OCI-LY1 (cell line): ENCODE results near the gene ZBTB16.

ENCODE experiments used
- H2AFZ ChIP-seq: fragments of 200-600 bp; sonication (generic), shearing (Covaris generic); 2 replicates; pipeline ENCODE4 v1.6.0; 2014; ENCODE audit warnings: antibody characterized with exemption, mild to moderate bottlenecking, low read length
- H3F3A ChIP-seq: fragments of 200-600 bp; sonication (generic), shearing (Covaris generic); 2 replicates; pipeline ENCODE4 v1.6.0; 2014; ENCODE audit warnings: mild to moderate bottlenecking, antibody characterized with exemption, low read length, moderate library complexity; ENCODE audit not compliant: insufficient read depth
- H3K27ac ChIP-seq: fragments of 200-600 bp; sonication (generic); 2 replicates; pipeline ENCODE4 v1.5.1; 2014; ENCODE audit warnings: low read length, mixed run types, mild to moderate bottlenecking, low read depth; ENCODE audit not compliant: poor library complexity, severe bottlenecking
- H3K27me3 ChIP-seq: fragments of 200-600 bp; sonication (generic); 2 replicates; pipeline ENCODE4 v1.6.0; 2014; ENCODE audit warnings: antibody characterized with exemption, mild to moderate bottlenecking, low read length, moderate library complexity; ENCODE audit not compliant: insufficient read depth
- H3K36me3 ChIP-seq: fragments of 200-600 bp; sonication (generic); 2 replicates; pipeline ENCODE4 v1.6.1; 2014; ENCODE audit warnings: mild to moderate bottlenecking, antibody characterized with exemption, low read length, moderate library complexity, mixed read lengths; ENCODE audit not compliant: insufficient read depth
- H3K4me1 ChIP-seq: fragments of 200-600 bp; sonication (generic); 2 replicates; pipeline ENCODE4 v1.5.1; 2014; ENCODE audit warnings: mild to moderate bottlenecking, low read length, moderate library complexity; ENCODE audit not compliant: insufficient read depth, severe bottlenecking
- H3K4me2 ChIP-seq: fragments of 200-600 bp; sonication (generic), shearing (Covaris generic); 2 replicates; pipeline ENCODE4 v1.6.1; 2014; ENCODE audit warnings: low read length
- H3K4me3 ChIP-seq: fragments of 200-600 bp; sonication (generic); 2 replicates; pipeline ENCODE4 v1.5.1; 2014; ENCODE audit warnings: low read length, low read depth, mild to moderate bottlenecking, mixed read lengths; ENCODE audit not compliant: poor library complexity, severe bottlenecking
- H3K79me2 ChIP-seq: fragments of 200-600 bp; shearing (Covaris generic); 2 replicates; pipeline ENCODE4 v1.6.1; 2016; ENCODE audit warnings: mixed run types, low read length, mixed read lengths; ENCODE audit not compliant: insufficient read depth
- H3K9ac ChIP-seq: fragments of 200-600 bp; sonication (generic), shearing (Covaris generic); 2 replicates; pipeline ENCODE4 v1.6.1; 2014; ENCODE audit warnings: mild to moderate bottlenecking, low read length, mixed read lengths
- H3K9me2 ChIP-seq: fragments of 200-600 bp; sonication (generic), shearing (Covaris generic); 2 replicates; pipeline ENCODE4 v1.6.1; 2014; ENCODE audit warnings: low read depth, mild to moderate bottlenecking, low read length, mixed read lengths
- H3K9me3 ChIP-seq: fragments of 200-600 bp; shearing (Covaris generic); 2 replicates; pipeline ENCODE4 v1.6.1; 2014; ENCODE audit warnings: low read length, mixed read lengths
- H4K20me1 ChIP-seq: fragments of 200-600 bp; sonication (generic), shearing (Covaris generic); 2 replicates; pipeline ENCODE4 v1.6.0; 2016; ENCODE audit warnings: mild to moderate bottlenecking, low read length; ENCODE audit not compliant: insufficient read depth
- CTCF ChIP-seq: fragments of 200-600 bp; sonication (generic), shearing (Covaris generic); IDR thresholded peaks from 2 replicates; pipeline ENCODE4 v1.5.1; 2017; ENCODE audit warnings: mild to moderate bottlenecking, antibody characterized with exemption, low read length, moderate library complexity, mixed read lengths
- EZH2 ChIP-seq: fragments of 200-600 bp; sonication (generic), shearing (Covaris generic); IDR thresholded peaks from 2 replicates; pipeline ENCODE4 v1.8.0; 2017; ENCODE audit warnings: borderline replicate concordance, mixed run types, mild to moderate bottlenecking, antibody characterized with exemption, low read length, moderate library complexity, mixed read lengths

The ZBTB16 gene

GRCh38 chr11:114232400-114233059 lies 173.0 kb downstream of the ZBTB16 start:
- no peaks in the 10 kb centered on the region for H3K4me1 ChIP-seq
- no peaks in the 10 kb centered on the region for H3K9me3 ChIP-seq
- no peaks in the 10 kb centered on the region for H3F3A ChIP-seq
- no peak overlapping the region for H3K4me2 ChIP-seq
- TF ChIP-seq EZH2: no peak
- no peak for TF ChIP-seq CTCF
- H3K4me3 ChIP-seq: no peak overlapping the region
- no peaks in the 10 kb centered on the region for H3K9me2 ChIP-seq
- H3K27ac ChIP-seq: no peak overlapping the region
- H3K36me3 ChIP-seq: no peaks in the 10 kb centered on the region
- no peak overlapping the region for H2AFZ ChIP-seq
- no peak overlapping the region for H3K9ac ChIP-seq
- no peaks in the 10 kb centered on the region for H3K79me2 ChIP-seq
- H4K20me1 ChIP-seq: no peaks in the 10 kb centered on the region
- no peaks in the 10 kb centered on the region for H3K27me3 ChIP-seq

- H3K79me2 ChIP-seq: no peaks in the 10 kb centered on the region
- no peak overlapping the region for H3K4me2 ChIP-seq
- no peaks in the 10 kb centered on the region for H3K9me2 ChIP-seq
- H3K27me3 ChIP-seq: no peaks in the 10 kb centered on the region
- no peaks in the 10 kb centered on the region for H3K9me3 ChIP-seq
- no peak overlapping the region for H3K9ac ChIP-seq
- no peak overlapping the region for H3K4me3 ChIP-seq
- no peaks in the 10 kb centered on the region for H4K20me1 ChIP-seq
- no peaks in the 10 kb centered on the region for H3K36me3 ChIP-seq
- no peak overlapping the region for H2AFZ ChIP-seq
- TF ChIP-seq EZH2: no peak
- TF ChIP-seq CTCF: no peak
- H3K27ac ChIP-seq: no peak overlapping the region
- H3K4me1 ChIP-seq: no peaks in the 10 kb centered on the region
- H3F3A ChIP-seq: no peaks in the 10 kb centered on the region
Observed at GRCh38 chr11:114233755-114234154, 174.2 kb downstream of the ZBTB16 start.

- H3K9ac ChIP-seq: no peak overlapping the region
- no peaks in the 10 kb centered on the region for H4K20me1 ChIP-seq
- H3K27ac ChIP-seq: no peak overlapping the region
- TF ChIP-seq EZH2 (no peak), CTCF (no peak)
- no peaks in the 10 kb centered on the region for H3K9me2 ChIP-seq
- H3K4me1 ChIP-seq: no peaks in the 10 kb centered on the region
- no peaks in the 10 kb centered on the region for H3K79me2 ChIP-seq
- H3K4me3 ChIP-seq: no peak overlapping the region
- H3K36me3 ChIP-seq: no peaks in the 10 kb centered on the region
- H3F3A ChIP-seq: no peaks in the 10 kb centered on the region
- no peaks in the 10 kb centered on the region for H3K9me3 ChIP-seq
- no peak overlapping the region for H3K4me2 ChIP-seq
- H3K27me3 ChIP-seq: no peaks in the 10 kb centered on the region
- H2AFZ ChIP-seq: no peak overlapping the region
Observed at GRCh38 chr11:114236829-114237228, 177.3 kb downstream of the ZBTB16 start.
